Activated naive CD8-positive, alpha-beta T cell treated with anti-CD3 and anti-CD28 coated beads, Interleukin-2, amount 10 ng/mL, durations not matched to agents 7 days and 5 days (primary cell): ENCODE measurements around the gene SLC25A38. TPM values are rescaled to one million over a fixed set of nuclear protein-coding genes. Genes with fewer than 3 reads are reported as not detected.

Experiments used
- ATAC-seq: fragments of 150-1000 bp; cut with Tn5 transposase; one replicate; pipeline ENCODE4 v1.10.0; 2021; ENCODE audit warnings: low read depth, moderate library complexity
- POLR2A ChIA-PET: fragments of 350-600 bp; sonication (Branson Sonifier 250); formaldehyde crosslinking; loops from one replicate; lab custom pipeline; 2021; ENCODE audit warnings: antibody characterized with exemption; lab: Charles Lee
- DNase-seq: peaks from one replicate; pipeline ENCODE4 v3.0.0; 2021
- H3K27ac Mint-ChIP-seq: one replicate; pipeline ENCODE4 v1.8.0; 2022; ENCODE audit warnings: mild to moderate bottlenecking, mixed read lengths
- H3K27me3 Mint-ChIP-seq: one replicate; pipeline ENCODE4 v1.8.0; 2022; ENCODE audit warnings: mild to moderate bottlenecking, moderate library complexity, mixed read lengths
- H3K36me3 Mint-ChIP-seq: one replicate; pipeline ENCODE4 v1.8.0; 2021; ENCODE audit warnings: mild to moderate bottlenecking, mixed read lengths
- H3K4me1 Mint-ChIP-seq: one replicate; pipeline ENCODE4 v1.8.0; 2021; ENCODE audit warnings: mixed read lengths
- H3K4me3 Mint-ChIP-seq: one replicate; pipeline ENCODE4 v1.8.0; 2022; ENCODE audit warnings: mild to moderate bottlenecking, moderate library complexity, mixed read lengths
- H3K9me3 Mint-ChIP-seq: one replicate; pipeline ENCODE4 v1.8.0; 2021; ENCODE audit warnings: mixed read lengths
- total RNA-seq, 2 experiments: library from RNA; stranded (reverse); gene quantifications; one replicate each; pipeline ENCODE4 v1.2.3, GENCODE V29; 2021

SLC25A38 gene
- total RNA-seq, 2 experiments from 2014 or later: 46.0 to 46.1 TPM

DNA sequence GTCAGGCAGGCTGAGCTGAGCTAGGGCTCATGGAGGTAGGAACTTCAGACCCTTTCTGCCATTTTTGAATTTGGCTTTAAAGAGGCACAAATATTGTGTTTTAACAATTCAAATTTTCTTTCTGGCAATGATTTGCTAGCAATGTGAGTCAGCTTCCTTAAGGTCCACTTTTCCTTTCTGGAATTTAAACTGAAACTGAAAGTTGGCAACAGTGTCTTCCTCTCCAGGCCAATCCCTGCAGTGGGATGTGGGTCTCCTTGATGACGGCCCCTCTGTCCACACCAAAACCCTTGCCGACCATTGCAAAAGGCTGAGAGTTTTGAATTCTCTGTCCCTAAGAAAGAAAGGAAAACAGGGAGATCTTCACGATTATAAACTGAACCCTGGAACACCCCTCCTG is 50.5 kb downstream of the SLC25A38 start:
- peaks cover 2% of the 10 kb centered on the region for H3K4me1 Mint-ChIP-seq
- no peak for DNase-seq
- H3K4me3 Mint-ChIP-seq: no peak overlapping the region
- ATAC-seq: no peak
- POLR2A ChIA-PET: no interaction called here
- H3K9me3 Mint-ChIP-seq: no peaks in the 10 kb centered on the region
- H3K27me3 Mint-ChIP-seq: peaks cover 10% of the 10 kb centered on the region
- no peaks in the 10 kb centered on the region for H3K36me3 Mint-ChIP-seq
- no peak overlapping the region for H3K27ac Mint-ChIP-seq

DNA sequence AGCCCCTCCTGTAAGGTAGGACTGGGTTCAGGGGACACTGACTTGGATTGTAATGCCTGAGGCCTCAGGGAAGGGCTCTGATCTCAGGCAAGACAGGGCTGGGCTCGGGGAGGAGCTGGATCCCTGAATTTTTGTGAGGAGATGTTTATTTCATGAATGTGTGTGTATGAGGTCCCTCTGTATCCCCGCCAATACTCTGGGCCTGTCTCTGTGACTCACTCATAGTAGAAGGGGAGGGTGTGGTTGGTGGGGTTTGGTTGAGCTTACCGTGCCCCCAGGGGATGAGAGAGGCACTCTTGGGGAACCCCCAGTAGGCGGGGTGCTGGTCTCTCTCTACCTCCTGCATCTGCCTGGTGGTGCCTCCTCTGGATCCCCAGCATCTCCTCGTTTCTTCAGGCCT is 51.4 kb downstream of the SLC25A38 start:
- H3K4me3 Mint-ChIP-seq: no peak overlapping the region
- H3K36me3 Mint-ChIP-seq: no peaks in the 10 kb centered on the region
- POLR2A ChIA-PET: no interaction called here
- H3K27me3 Mint-ChIP-seq: peaks cover 10% of the 10 kb centered on the region
- DNase-seq (no peak), ATAC-seq (peak; percentile 36)
- H3K9me3 Mint-ChIP-seq: no peaks in the 10 kb centered on the region
- H3K4me1 Mint-ChIP-seq: peaks cover 2% of the 10 kb centered on the region
- no peak overlapping the region for H3K27ac Mint-ChIP-seq

DNA sequence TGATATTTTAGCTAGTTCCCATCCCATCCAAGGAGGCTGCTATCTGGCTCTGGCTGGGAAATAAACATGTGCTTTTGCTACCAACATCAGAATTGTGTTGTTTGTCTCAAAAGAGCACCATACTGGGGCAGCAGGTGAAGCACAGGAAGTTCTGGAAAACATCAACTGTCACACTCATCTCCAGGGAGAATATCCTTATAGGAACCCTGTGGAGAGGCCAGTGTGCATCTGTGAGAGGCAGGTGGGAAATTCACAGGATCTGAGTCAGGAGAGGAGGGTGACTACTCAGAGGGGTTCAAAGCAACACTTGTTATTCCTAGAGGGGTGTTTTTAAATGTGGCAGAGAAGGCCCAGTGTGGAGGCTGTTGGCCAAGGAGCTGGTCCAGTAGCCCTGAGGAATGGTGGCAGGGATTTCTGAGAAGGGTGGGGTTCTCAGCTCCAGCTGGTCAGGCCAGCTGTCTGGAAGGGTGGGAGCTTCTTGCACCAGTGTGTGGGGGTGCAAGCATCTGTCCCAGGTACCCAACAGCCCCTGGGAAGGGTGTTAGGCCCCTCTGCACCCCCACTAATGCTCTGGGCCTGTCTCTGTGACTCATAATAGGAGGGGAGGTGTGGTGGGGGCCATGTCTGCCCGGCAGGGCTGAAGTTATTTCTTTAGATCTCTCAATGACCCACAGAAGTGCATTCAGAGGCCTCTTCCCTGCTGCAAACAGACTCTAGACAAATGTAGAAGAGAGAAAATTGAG is 52.0 kb downstream of the SLC25A38 start:
- DNase-seq (no peak), ATAC-seq (no peak)
- POLR2A ChIA-PET: no interaction called here
- H3K36me3 Mint-ChIP-seq: no peaks in the 10 kb centered on the region
- no peak overlapping the region for H3K4me3 Mint-ChIP-seq
- H3K27me3 Mint-ChIP-seq: peaks cover 4% of the 10 kb centered on the region
- H3K4me1 Mint-ChIP-seq: peaks cover 2% of the 10 kb centered on the region
- no peaks in the 10 kb centered on the region for H3K9me3 Mint-ChIP-seq
- no peak overlapping the region for H3K27ac Mint-ChIP-seq

DNA sequence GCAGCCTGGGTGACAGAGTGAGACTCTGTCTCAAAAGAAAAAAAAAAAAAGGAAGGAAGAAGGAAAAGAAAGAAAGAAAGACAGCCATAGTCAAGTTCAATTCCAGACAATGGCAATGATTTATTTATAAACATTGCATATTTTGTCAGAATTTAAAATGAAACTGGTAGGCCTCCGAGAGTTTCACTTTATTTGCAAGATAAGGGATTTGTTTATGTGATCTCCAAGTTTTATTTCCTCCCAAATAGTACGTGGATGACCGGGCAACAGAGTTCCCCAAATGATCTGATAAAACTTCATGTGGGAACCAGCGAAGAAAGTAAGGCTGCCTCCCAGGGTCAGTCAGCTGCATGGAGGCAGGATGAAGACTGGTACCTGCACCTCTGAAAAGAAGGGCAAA is 55.7 kb downstream of the SLC25A38 start:
- Mint-ChIP-seq H3K9me3 (no peaks in the 10 kb centered on the region), H3K4me3 (no peak overlapping the region), H3K4me1 (no peaks in the 10 kb centered on the region), H3K27me3 (peaks cover 1% of the 10 kb centered on the region), H3K36me3 (no peaks in the 10 kb centered on the region), H3K27ac (no peak overlapping the region)
- DNase-seq: no peak
- no peak for ATAC-seq
- POLR2A ChIA-PET: no interaction called here

DNA sequence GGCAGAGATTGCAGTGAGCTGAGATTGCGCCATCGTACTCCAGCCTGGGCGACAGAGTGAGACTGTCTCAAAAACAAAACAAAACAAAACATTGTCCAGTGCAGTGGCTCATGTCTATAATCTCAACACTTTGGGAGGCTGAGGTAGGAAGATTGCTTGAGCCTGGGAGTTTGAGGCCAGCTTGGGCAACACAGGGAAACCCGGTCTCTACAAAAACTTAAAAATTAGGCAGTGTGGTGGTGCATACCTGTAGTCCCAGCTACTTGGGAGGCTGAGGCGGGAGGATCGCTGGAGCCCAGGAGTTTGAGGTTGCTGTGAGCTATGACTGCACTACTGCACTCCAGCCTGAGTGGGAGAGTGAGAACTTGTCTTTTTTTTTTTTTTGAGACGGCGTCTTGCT is 57.1 kb downstream of the SLC25A38 start:
- Mint-ChIP-seq H3K27ac (no peak overlapping the region), H3K4me3 (no peak overlapping the region)

DNA sequence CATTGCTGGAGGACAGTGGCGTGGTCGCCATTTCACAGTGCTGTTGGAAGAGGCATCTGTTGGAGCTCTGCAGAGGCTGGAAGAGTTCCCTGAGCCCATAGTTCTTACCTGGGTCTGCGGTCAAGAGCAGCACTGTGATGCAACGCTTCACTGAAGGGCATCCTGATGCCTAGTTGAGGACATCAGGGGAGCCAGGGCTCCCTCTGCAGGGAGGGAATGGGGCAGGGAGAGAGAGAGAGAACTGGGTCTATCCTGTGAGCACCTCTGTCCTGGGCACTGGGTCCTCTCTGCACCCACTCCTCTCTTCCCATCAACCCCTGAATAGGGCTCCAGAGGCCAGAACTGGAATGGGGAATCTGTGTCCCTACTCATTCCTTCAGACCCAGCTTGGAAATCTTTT is 60.4 kb downstream of the SLC25A38 start:
- ATAC-seq: no peak
- no peaks in the 10 kb centered on the region for H3K36me3 Mint-ChIP-seq
- no peaks in the 10 kb centered on the region for H3K9me3 Mint-ChIP-seq
- POLR2A ChIA-PET: no interaction called here
- H3K27me3 Mint-ChIP-seq: peaks cover 2% of the 10 kb centered on the region
- no peaks in the 10 kb centered on the region for H3K4me1 Mint-ChIP-seq
- no peak overlapping the region for H3K27ac Mint-ChIP-seq
- H3K4me3 Mint-ChIP-seq: no peak overlapping the region
- DNase-seq: no peak

More for the DNA sequence above, 57.1 kb downstream of the SLC25A38 start:
- no peak for ATAC-seq
- Mint-ChIP-seq H3K4me1 (no peaks in the 10 kb centered on the region), H3K9me3 (no peaks in the 10 kb centered on the region), H3K36me3 (no peaks in the 10 kb centered on the region), H3K27me3 (peaks cover 2% of the 10 kb centered on the region)
- no peak for DNase-seq
- POLR2A ChIA-PET: no interaction called here

DNA sequence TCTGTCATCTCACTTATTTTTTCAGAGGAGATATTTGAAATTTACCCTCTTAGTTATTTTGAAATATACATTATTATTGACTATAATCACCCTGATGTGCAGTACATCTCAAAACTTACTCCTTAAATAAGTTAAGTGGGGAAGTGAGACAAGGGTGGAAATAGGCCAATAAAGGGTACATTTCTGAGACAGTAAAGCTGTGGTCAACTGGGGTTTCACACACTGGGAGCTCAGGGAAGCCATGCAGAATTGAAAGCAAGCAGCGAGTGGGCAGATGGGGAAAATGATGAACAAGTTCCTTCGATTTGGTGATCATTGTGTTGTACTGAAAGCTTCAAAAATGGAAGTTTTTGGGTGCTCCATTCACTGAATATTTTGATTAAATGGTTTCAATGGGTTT is 62.8 kb downstream of the SLC25A38 start:
- Mint-ChIP-seq H3K4me1 (no peaks in the 10 kb centered on the region), H3K4me3 (no peak overlapping the region), H3K27ac (no peak overlapping the region), H3K27me3 (peaks cover 4% of the 10 kb centered on the region), H3K9me3 (no peaks in the 10 kb centered on the region), H3K36me3 (no peaks in the 10 kb centered on the region)
- POLR2A ChIA-PET: no interaction called here
- DNase-seq (no peak), ATAC-seq (no peak)

DNA sequence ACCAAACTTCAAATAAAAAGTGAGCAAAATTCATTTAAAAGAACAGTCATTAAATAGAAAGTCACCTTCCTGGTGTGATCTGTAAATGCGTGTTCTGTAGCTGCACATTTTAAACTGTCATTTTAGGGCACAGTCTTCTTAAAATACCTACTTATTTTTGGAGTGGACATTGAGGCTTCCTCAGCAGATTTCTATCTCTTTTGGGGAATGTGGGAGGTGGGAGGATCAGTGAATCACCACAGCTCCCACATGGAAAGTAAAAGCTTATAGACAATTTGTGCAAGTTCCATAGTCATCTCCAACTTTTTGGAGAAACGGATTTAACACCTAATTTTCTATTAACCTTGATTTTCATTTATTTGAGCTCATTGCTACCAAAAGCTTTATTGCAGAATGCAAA is 63.3 kb downstream of the SLC25A38 start:
- POLR2A ChIA-PET: no interaction called here
- Mint-ChIP-seq H3K36me3 (no peaks in the 10 kb centered on the region), H3K27ac (no peak overlapping the region), H3K27me3 (peaks cover 4% of the 10 kb centered on the region), H3K4me1 (no peaks in the 10 kb centered on the region), H3K9me3 (no peaks in the 10 kb centered on the region), H3K4me3 (no peak overlapping the region)
- DNase-seq (no peak), ATAC-seq (no peak)

Other genes with a start within 250 kb of the SLC25A38 start
- gene CSRNP1, start 229.8 kb upstream of the SLC25A38 start, total RNA-seq: 10 to 100 TPM; 15.8 to 16.5 TPM
- gene XIRP1, start 190.8 kb upstream of the SLC25A38 start, total RNA-seq: not detected
- 1 to 10 TPM in 1 of 2 experiments, under 1 TPM in 1; 0.94 to 1.9 TPM for gene CX3CR1, start 103.3 kb upstream of the SLC25A38 start, total RNA-seq
- 1 to 10 TPM; 1.1 to 1.2 TPM for gene CCR8, start 53.7 kb upstream of the SLC25A38 start, total RNA-seq
- gene RPSA, start 23.4 kb downstream of the SLC25A38 start, total RNA-seq: 1,000 to 10,000 TPM; 1,282 to 1,296 TPM
- not detected for gene MOBP, start 84.3 kb downstream of the SLC25A38 start, total RNA-seq